Suprapubic skin (tissue), 4 donors: ENCODE results near the gene A1CF. TPM values are rescaled to one million over a fixed set of nuclear protein-coding genes. Genes with fewer than 3 reads are reported as not detected.
"Not testable (repeated sequence)": the region's sequence is repeated elsewhere in the genome, so short reads cannot be mapped to it uniquely, and the experiment has no call there.

Experiments used
- DNase-seq, 2 donors: peaks; one replicate each; pipeline ENCODE4 v3.0.0-alpha.2; 2019; ENCODE audit warnings: low spot score in 2 of 2
- H3K27ac ChIP-seq: fragments of 200-600 bp; sonication (generic); one replicate; pipeline ENCODE4 v1.5.1; 2019
- H3K27me3 ChIP-seq: fragments of 200-600 bp; sonication (generic); one replicate; pipeline ENCODE4 v1.5.1; 2019
- H3K36me3 ChIP-seq: fragments of 200-600 bp; sonication (generic); one replicate; pipeline ENCODE4 v1.5.1; 2019
- H3K4me1 ChIP-seq: fragments of 200-600 bp; sonication (generic); one replicate; pipeline ENCODE4 v1.5.1; 2019
- H3K4me3 ChIP-seq: fragments of 200-600 bp; sonication (generic); one replicate; pipeline ENCODE4 v1.5.1; 2019; ENCODE audit warnings: mild to moderate bottlenecking
- H3K9me3 ChIP-seq: fragments of 200-600 bp; sonication (generic); one replicate; pipeline ENCODE4 v1.5.1; 2019
- EP300 ChIP-seq: sonication (generic); formaldehyde crosslinking; IDR thresholded peaks from one replicate; pipeline ENCODE4 v1.6.1; 2017; ENCODE audit warnings: antibody characterized with exemption
- POLR2A ChIP-seq, 2 donors: fragments of 450-650 bp; IDR thresholded peaks; one replicate each; pipeline ENCODE4 v1.6.1; 2017; ENCODE audit warnings: antibody characterized with exemption in 2 of 2, mild to moderate bottlenecking in 2 of 2, moderate library complexity in 2 of 2
- POLR2AphosphoS5 ChIP-seq, 3 donors: sonication (generic); formaldehyde crosslinking; IDR thresholded peaks; one replicate each; pipeline ENCODE4 v1.6.1; 2017; ENCODE audit warnings: antibody characterized with exemption in 3 of 3
- WGBS: methylation state at CpG from one replicate; pipeline ENCODE4 v1.1.5; 2018; 5-methylcytosine and 5-hydroxymethylcytosine counted together
- total RNA-seq, 4 donors: library from RNA; depleted of rRNA; stranded (reverse); fragments of >200 nt; gene quantifications; one replicate each; pipeline ENCODE4 v1.1.0, GENCODE V29; 2016
- TF ChIP-seq, protein P1 (sequence below), 2 donors: fragments of 200-600 bp in 1 of 2; fragments of 450-650 bp in 1 of 2; sonication (generic) in 1 of 2; IDR thresholded peaks; one replicate each; pipeline ENCODE4 v1.5.1; 2016 to 2019; ENCODE audit warnings: antibody characterized with exemption in 2 of 2, mild to moderate bottlenecking in 1 of 2, moderate library complexity in 1 of 2

A1CF gene
- total RNA-seq, 4 donors from 2014 or later = 0.32 TPM; not detected in 3

DNA sequence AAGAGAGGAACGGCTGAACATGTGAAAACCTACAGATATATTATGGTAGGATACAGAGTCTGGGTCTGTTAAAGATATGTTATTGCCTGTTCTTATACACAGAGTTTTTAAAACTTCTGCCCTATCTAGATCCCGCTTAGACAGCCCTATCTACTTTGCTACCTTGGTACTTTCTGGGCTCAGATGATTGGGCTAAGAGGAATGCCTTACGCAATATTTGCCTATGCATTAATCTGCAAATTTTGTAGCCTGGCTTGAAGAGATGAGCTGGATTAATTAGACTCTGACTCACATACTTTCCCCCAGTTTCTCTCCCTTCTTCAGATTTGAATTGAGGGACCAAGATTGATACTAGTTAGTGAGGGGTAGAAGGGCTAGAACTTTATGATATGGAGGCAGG lies 33.6 kb upstream of the A1CF start:
- Histone ChIP-seq H3K9me3 (no peaks in the 10 kb centered on the region), H3K27ac (no peak overlapping the region), H3K4me1 (no peaks in the 10 kb centered on the region), H3K27me3 (no peaks in the 10 kb centered on the region), H3K4me3 (no peak overlapping the region), H3K36me3 (no peaks in the 10 kb centered on the region)
- TF ChIP-seq, protein P1, sequence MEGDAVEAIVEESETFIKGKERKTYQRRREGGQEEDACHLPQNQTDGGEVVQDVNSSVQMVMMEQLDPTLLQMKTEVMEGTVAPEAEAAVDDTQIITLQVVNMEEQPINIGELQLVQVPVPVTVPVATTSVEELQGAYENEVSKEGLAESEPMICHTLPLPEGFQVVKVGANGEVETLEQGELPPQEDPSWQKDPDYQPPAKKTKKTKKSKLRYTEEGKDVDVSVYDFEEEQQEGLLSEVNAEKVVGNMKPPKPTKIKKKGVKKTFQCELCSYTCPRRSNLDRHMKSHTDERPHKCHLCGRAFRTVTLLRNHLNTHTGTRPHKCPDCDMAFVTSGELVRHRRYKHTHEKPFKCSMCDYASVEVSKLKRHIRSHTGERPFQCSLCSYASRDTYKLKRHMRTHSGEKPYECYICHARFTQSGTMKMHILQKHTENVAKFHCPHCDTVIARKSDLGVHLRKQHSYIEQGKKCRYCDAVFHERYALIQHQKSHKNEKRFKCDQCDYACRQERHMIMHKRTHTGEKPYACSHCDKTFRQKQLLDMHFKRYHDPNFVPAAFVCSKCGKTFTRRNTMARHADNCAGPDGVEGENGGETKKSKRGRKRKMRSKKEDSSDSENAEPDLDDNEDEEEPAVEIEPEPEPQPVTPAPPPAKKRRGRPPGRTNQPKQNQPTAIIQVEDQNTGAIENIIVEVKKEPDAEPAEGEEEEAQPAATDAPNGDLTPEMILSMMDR (IDR thresholded peaks at IDR 0.05) = no peak
- TF ChIP-seq EP300 = no peak
- no peak for TF ChIP-seq POLR2AphosphoS5 (IDR thresholded peaks at IDR 0.05)
- TF ChIP-seq POLR2A (IDR thresholded peaks at IDR 0.05) = no peak
- whole genome bisulfite sequencing = 91% methylated on average over 3 of the region's 3 CpGs
- DNase-seq = no peak

DNA sequence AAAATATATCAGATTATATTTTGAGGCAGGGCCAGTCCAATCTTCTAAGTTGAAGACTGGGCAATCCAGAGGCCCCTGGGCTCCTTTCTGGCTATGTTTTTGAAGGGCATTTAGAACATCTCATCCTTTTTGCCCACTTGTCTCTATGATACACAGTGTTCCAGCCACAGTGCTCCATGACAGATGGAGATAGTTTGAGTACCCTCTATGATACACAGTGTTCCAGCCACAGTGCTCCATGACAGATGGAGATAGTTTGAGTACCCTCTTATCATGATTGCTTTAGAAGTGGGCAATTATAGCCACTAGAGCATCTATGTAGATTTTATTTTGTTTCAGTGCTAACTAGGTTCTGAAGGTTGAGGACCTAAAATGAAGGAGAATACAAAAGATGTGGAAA lies 33.1 kb upstream of the A1CF start:
- no peak overlapping the region for H3K4me3 ChIP-seq
- no peaks in the 10 kb centered on the region for H3K9me3 ChIP-seq
- H3K27me3 ChIP-seq = no peaks in the 10 kb centered on the region
- DNase-seq = no peak
- no peak overlapping the region for H3K27ac ChIP-seq
- no peaks in the 10 kb centered on the region for H3K4me1 ChIP-seq
- no peaks in the 10 kb centered on the region for H3K36me3 ChIP-seq
- TF ChIP-seq, protein P1 (IDR thresholded peaks at IDR 0.05) = no peak
- no peak for TF ChIP-seq POLR2AphosphoS5 (IDR thresholded peaks at IDR 0.05)

DNA sequence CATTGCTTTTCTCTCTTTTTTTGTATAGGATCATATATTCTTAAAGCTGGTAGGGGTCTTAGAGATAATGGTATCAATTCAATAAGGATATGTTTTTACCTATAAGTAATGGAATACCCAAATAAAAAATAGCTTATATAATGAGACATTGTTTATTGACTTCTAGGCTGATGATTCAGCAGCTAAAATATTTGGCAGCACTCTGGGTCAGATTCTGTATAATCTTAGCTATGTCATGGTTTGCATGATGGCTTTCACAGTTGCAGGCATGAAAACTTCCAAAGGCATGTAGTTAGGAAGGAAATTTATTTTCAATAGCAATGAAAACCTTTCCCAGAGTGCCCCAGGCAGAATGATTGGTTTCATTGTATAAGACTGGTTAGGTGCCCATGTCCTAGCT lies 32.1 kb upstream of the A1CF start:
- TF ChIP-seq EP300 = no peak
- TF ChIP-seq POLR2AphosphoS5 (IDR thresholded peaks at IDR 0.05) = no peak
- no peak for TF ChIP-seq POLR2A (IDR thresholded peaks at IDR 0.05)
- TF ChIP-seq, protein P1 (IDR thresholded peaks at IDR 0.05) = no peak
- no peak for DNase-seq
- no peaks in the 10 kb centered on the region for H3K4me1 ChIP-seq
- no peak overlapping the region for H3K27ac ChIP-seq
- H3K27me3 ChIP-seq = no peaks in the 10 kb centered on the region
- H3K36me3 ChIP-seq = no peaks in the 10 kb centered on the region
- no peak overlapping the region for H3K4me3 ChIP-seq
- H3K9me3 ChIP-seq = no peaks in the 10 kb centered on the region

DNA sequence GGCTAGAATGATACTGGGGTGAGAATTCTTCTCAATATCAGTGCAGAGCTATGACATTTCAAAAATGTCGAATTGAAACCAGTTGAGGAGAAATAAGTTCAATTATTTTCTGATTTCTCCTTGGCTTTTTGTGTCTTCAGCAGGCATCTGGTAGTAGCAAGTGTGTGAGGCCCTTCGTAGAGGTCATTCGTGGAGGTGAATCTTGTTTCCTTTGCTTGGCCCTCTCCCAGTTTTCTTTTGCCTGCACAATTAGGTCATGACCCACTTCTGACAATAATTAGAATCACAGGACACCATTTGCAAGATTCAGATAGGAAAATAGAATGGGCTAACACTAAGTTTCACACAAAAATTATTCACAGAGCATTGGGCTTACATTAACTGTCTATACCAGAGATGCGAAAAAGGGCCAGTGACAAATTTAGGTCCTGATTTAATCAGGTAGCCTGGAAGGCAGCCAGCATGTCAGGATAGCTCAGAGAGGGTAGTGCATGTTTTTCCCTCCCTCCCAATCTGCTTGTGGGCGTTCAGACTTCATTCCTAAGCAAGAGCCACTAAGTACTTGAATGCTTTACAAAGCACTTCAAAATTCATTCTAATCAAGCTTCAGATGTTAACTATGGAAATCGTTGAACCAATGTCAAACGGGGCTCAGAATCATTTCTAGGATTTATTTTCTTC lies 24.0 kb upstream of the A1CF start:
- H3K36me3 ChIP-seq = no peaks in the 10 kb centered on the region
- 73% methylated on average over 7 of the region's 7 CpGs for WGBS

DNA sequence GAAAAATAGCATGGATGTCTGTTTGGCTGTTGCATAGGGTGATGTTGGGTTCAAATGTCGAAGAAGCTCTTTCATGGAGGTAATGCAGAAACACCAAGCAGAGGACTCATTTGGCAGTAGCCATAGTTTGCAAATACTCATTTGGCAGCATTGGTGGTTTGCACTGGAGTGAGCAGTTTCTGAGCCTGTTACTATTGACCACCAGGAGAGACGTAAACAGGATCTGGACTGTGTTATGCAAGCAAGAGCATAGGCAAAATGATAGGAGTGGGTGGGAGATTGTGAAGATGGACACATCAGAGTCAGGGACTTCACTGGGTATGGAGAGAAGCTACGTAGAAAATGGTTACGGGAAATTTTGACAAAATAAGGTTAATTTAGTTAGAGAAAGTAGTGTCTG lies 22.9 kb upstream of the A1CF start:
- no peaks in the 10 kb centered on the region for H3K27me3 ChIP-seq
- DNase-seq = no peak
- 90% methylated on average over 4 of the region's 4 CpGs for WGBS
- H3K27ac ChIP-seq = no peak overlapping the region
- H3K9me3 ChIP-seq = no peaks in the 10 kb centered on the region
- no peaks in the 10 kb centered on the region for H3K4me1 ChIP-seq
- H3K36me3 ChIP-seq = no peaks in the 10 kb centered on the region
- no peak overlapping the region for H3K4me3 ChIP-seq
- TF ChIP-seq EP300 = no peak
- TF ChIP-seq, protein P1 (IDR thresholded peaks at IDR 0.05) = no peak
- TF ChIP-seq POLR2AphosphoS5 (IDR thresholded peaks at IDR 0.05) = no peak
- TF ChIP-seq POLR2A (IDR thresholded peaks at IDR 0.05) = no peak

More for the DNA sequence above, 24.0 kb upstream of the A1CF start:
- Histone ChIP-seq H3K9me3 (no peaks in the 10 kb centered on the region), H3K27ac (no peak overlapping the region), H3K4me1 (no peaks in the 10 kb centered on the region), H3K27me3 (no peaks in the 10 kb centered on the region), H3K4me3 (no peak overlapping the region)
- DNase-seq = no peak
- TF ChIP-seq EP300 = no peak
- no peak for TF ChIP-seq POLR2A (IDR thresholded peaks at IDR 0.05)
- no peak for TF ChIP-seq POLR2AphosphoS5 (IDR thresholded peaks at IDR 0.05)
- TF ChIP-seq, protein P1 (IDR thresholded peaks at IDR 0.05) = no peak

DNA sequence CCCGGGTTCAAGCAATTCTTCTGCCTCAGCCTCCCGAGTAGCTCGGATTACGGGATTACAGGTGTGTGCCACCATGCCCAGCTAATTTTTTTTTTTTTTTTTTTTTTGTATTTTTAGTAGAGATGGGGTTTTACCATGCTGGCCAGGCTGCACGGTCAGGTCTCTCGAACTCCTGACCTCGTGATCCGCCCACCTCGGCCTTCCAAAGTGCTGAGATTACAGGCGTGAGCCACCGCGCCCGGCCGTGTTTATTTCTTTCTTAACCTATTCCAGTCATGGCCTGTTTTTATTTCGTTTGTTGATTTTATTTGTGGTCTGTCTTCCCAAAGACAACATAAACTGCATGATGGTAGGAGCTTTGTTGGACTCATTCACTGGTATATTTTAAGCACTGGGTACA lies 20.4 kb upstream of the A1CF start:
- H3K36me3 ChIP-seq, H3K27ac ChIP-seq, H3K4me3 ChIP-seq, DNase-seq, H3K27me3 ChIP-seq, H3K9me3 ChIP-seq, H3K4me1 ChIP-seq: not testable (repeated sequence)
- 88% methylated on average over 15 of the region's 15 CpGs for WGBS
